ENCODE data around the gene RIC1.
A peak's percentile ranks its signal among the peaks of the same experiment; 100 is the strongest.
"Not testable (repeated sequence)": the region's sequence is repeated elsewhere in the genome, so short reads cannot be mapped to it uniquely, and the experiment has no call there.

The RIC1 gene

DNA sequence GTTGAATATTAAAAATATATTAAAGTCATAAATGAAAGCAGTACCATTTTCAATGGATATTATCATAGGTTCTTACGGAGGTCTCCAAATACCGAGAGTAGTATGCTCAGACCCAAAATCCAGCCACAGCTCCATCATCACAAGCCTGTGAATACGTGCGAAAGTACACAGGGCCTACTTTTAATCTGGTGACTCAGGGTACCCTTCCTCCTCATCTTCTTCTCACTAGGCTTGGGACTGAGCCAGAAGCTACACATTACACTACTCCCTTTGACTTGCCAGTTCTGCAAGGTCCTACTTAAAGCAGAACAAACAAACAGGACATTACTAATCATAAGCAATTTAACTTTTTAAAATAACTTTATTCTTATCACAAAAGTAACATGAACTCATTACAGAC is 7.6 kb upstream of the RIC1 start:
- DNase-seq (ENCODE audit: low read depth) = peak; percentile 72

DNA sequence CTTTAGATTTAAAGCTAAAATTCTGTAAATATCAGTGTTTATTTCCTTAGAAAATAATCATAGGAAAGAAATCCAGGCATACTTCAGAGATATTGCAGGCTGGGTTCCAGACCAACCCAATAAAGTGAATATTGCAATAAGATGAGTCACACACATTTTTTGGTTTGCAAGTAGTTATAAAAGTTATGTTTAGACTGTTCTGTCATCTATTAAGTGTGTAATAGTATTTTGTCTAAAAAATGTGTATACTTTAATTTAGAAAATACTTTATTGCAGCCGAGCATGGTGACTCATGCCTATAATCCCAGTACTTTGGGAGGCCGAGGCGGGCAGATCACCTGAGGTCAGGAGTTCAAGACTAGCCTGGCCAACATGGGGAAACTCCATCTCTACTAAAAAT is 6.9 kb upstream of the RIC1 start:
- peak; percentile 51 for DNase-seq (ENCODE audit: low read depth)

GRCh38 chr9:5624655-5625054 is 4.3 kb upstream of the RIC1 start:
- DNase-seq (ENCODE audit: low read depth) = no peak

GRCh38 chr9:5626727-5627634 is 1.9 kb upstream of the RIC1 start:
- DNase-seq (ENCODE audit: low read depth) = no peak

GRCh38 chr9:5627686-5628085 is 1.2 kb upstream of the RIC1 start:
- DNase-seq (ENCODE audit: low read depth) = not testable (repeated sequence)

- DNase-seq (ENCODE audit: low read depth) = no peak
Observed at GRCh38 chr9:5628183-5628529, 751 bp upstream of the RIC1 start.

- DNase-seq (ENCODE audit: low read depth) = no peak
Observed at GRCh38 chr9:5629312-5630080, 589 bp downstream of the RIC1 start.

DNA sequence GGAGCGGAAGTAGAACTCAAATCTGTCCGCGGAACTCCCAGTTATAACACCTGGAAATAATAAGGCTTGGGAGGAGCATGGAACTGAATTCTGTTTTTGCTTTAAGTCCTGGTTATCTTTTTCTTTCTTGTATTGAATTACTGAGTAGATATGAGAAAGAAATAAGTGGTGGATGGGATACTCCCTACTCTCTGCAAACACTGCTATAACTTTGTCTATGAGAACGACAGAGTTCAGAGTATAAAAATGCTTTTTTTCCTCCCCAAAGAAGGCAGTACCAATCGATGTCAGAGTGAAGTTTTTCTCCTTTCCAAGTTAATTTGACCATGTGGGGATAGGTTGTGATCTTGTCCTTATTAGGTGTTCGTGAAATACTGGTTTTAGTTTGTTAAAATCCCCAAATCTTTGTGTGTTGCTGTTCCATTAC is 1.2 kb downstream of the RIC1 start:
- no peak for DNase-seq (ENCODE audit: low read depth)

DNA sequence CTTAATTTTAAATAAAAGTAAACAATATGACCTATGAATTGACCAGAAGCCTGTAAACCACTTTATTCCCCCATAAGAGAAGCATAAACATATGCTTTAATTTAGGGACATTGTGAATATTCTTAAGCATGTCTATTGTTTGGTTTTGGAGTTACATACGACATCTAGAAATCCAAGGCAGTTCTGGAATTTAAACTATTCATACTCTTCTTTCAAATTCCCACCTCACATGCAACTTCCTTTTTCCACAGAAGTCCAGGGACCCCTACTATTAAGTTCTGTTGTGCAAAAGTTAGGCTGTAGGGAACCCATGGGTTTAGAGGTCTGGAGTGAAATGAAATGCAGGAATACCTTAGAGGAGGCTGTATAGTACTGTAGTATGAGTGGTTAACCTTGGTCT is 2.1 kb downstream of the RIC1 start:
- DNase-seq (ENCODE audit: low read depth) = no peak

DNA sequence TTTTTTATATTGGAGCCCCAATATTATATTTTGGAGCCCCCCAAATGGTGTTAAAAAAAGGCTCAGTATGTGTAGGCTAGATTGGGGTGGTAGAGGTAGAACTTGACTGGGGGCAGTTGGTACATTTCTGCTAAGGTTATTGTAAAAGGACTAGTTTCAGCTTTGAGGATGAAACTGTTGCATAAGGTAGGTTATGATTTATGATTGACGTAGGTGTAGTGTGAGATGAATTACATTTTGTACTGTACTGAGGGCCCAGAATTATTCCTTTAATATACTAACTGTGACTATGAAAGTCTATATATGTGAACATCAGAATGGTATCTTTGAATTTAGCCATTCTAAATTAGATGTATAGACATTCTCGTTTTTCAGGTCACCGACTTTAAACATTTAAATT is 3.6 kb downstream of the RIC1 start:
- DNase-seq (ENCODE audit: low read depth) = no peak

DNA sequence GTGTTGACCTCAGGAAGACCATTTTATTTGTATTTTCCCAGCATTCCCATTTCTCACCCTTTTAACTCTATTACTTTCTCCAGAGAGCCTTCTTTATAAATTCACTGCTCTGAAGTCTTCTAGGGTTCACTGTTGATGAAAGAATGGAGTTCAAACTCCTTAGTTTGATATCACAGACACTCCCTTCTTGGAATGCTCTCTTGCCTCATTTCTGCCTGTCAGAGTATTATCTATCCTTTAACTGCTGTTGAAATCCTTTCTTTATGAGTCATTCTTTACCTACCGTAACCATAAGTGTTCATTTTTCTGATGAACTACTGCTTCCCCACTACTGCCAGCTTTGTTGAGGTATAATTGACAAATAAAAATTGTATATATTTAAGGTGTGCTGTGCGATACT is 4.3 kb downstream of the RIC1 start:
- DNase-seq (ENCODE audit: low read depth) = no peak

DNA sequence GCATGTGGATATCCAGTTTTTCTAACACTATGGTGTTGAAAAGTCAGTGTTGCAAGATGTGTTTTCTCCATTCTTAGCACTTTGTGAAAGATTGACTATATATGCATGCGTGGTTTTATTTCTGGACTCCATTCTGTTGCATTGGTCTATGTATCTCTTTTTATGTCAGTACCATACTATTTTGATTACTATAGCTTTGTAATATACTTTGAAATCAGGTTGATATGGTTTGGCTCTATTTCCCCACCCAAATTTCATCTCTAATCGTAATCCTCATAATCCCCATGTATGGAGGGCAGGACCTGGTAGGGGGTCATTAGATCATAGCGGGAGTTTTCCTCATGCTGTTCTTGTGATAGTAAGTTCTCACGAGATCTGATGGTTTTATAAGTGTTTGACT is 6.5 kb downstream of the RIC1 start:
- DNase-seq (ENCODE audit: low read depth) = no peak

GRCh38 chr9:5639816-5640215 is 10.9 kb downstream of the RIC1 start:
- DNase-seq (ENCODE audit: low read depth) = no peak

- no peak for DNase-seq (ENCODE audit: low read depth)
Observed at GRCh38 chr9:5642170-5642569, 13.3 kb downstream of the RIC1 start.

GRCh38 chr9:5643005-5643624 is 14.2 kb downstream of the RIC1 start:
- DNase-seq (ENCODE audit: low read depth) = no peak

DNA sequence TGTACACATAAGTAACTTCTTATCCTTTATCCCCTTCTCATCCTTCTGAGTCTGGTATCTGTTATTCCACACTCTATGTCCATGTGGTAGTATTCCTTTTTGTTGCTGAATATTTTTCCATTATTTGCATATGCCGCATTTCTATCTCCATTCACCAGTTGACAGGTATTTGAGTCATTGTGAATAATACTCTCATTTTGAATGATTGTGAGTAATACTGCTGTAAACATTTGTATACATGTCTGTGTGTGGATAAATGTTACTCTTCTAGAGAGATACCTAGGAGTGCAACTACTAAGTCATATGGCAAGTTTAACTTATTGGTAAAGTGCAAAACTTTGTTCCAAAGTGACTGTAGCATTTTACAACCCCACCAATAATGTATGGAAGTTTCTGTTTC is 15.6 kb downstream of the RIC1 start:
- no peak for DNase-seq (ENCODE audit: low read depth)

DNA sequence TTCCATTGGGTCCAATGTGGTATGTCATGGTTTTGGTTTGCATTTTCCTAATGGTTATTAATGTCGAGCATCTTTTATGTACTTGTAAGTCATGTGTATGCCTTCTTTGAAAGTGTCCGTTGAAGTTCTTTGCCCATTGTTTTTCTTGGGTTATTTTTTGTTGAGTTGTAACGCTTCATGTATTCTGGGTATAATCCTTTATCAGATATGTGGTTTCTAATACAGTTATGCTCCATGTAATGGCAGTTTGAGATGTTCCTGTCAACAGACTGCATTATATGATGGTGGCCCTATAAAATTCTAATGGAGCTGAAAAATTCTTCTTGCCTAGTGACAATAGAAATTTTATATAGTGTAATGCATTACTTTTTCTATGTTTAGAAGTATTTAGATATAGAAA is 17.2 kb downstream of the RIC1 start:
- no peak for DNase-seq (ENCODE audit: low read depth)

DNA sequence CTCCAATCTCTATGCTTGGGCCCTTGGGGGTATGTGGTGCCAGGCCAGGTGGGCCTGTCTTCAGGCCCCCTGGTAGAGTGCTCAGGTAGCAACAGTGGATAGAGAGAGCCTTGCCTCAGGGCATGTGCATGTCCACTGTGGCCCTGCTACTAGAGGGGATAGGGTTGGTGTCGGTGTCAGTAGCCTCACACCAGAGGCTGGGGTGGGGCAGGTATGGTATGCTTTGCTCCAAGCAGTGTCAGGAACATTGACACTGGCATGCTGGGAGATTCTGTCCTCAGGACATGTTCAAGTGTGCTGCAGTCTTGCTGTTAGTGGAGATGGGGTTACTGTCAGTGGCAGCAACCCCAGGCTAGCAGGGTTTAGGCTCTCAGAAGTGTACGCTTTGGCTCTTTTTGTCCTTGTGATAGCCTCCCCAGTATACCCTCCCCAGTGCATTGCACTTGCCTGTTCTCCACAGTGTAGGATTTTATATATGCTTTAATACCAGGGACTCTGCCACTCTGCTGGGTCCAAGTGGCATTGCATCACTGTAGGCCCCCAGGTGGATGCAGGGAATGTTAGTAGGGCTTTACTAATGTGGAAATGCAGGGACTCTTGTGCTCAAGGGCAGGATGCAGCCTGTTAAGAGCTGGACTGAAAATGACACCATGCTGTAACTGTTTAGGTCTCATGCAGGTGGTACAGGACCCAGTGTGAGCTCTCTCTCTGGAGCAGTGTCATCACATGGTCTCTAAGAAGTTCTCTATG is 21.6 kb downstream of the RIC1 start:
- DNase-seq (ENCODE audit: low read depth) = no peak

DNA sequence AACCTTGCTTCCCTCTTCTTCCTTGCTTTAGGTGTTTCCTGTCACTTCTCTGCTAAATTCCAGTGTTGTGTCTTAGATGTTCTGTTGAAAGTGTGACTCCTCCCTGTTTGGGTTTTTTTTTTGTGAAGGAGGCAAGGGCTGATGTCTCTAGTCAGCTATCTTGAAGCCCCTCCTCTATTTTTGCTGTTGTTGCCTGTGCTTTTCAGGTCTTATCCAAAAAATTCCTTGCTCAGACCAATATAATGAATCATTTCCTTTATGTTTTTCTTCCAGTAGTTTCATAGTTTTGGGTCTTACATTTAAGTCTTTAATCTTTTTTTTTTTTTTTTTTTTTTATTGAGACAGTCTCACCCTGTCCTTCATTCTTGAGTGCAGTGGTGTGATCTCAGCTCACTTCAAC is 22.3 kb downstream of the RIC1 start:
- DNase-seq (ENCODE audit: low read depth) = no peak

DNA sequence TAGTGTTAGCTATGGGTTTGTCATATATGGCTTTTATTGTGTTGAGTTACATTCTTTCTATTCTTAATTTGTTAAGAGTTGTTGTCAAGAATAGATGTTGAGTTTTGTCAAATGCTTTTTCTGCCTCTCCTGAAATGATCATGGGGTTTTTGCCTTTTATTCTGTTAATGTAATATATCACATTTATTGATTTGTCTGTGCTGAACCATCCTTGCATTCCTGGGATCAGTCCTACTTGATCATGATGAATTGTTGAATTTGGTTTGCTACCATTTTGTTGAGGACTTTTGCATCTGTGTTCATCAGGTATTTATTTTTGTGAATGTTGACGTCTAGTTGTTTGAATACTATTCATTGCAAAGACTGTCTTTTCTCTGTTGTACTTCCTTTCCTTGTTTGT is 23.9 kb downstream of the RIC1 start:
- no peak for DNase-seq (ENCODE audit: low read depth)

DNA sequence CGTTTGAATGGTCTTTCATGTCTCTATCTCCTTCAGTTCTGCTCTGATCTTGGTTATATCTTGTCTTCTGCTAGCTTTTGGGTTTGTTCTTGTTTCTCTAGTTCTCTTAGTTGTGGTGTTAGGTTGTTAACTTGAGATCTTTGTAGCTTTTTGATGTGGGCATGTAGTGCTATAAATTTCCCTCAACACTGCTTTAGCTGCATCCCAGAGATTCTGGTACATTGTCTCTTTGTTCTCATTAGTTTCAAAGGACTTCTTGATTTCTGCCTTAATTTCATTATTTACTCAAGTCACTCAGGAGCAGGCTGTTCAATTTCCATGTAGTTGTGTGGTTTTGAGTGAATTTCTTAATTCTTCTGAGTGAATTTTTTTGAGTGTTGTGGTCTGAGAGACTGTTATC is 33.9 kb downstream of the RIC1 start:
- DNase-seq (ENCODE audit: low read depth) = not testable (repeated sequence)

- no peak for DNase-seq (ENCODE audit: low read depth)
Observed at GRCh38 chr9:5665059-5665458, 36.2 kb downstream of the RIC1 start.

Measured in HS-27A (cell line).